Uterus (tissue), 4 donors: ENCODE data around the gene DNAJC17. TPM values are rescaled to one million over a fixed set of nuclear protein-coding genes. Genes with fewer than 3 reads are reported as not detected.

Experiments
- DNase-seq, 2 donors: peaks; one replicate each; pipeline ENCODE4 v3.0.0-alpha.2; 2019 to 2020
- H3K27ac ChIP-seq, 2 donors: fragments of 200-600 bp; sonication (generic); 1 replicate in 1 of 2; 2 replicates in 1 of 2; pipeline ENCODE4 v1.5.1; 2016 to 2018
- H3K27me3 ChIP-seq, 2 donors: fragments of 200-600 bp; sonication (generic); one replicate each; pipeline ENCODE4 v1.5.1; 2018 to 2019; ENCODE audit warnings: control low read depth in 1 of 2
- H3K36me3 ChIP-seq, 2 donors: fragments of 200-600 bp; sonication (generic); one replicate each; pipeline ENCODE4 v1.5.1; 2019; ENCODE audit warnings: control low read depth in 1 of 2
- H3K4me1 ChIP-seq, 2 donors: fragments of 200-600 bp; sonication (generic); one replicate each; pipeline ENCODE4 v1.5.1; 2018 to 2019; ENCODE audit warnings: control low read depth in 1 of 2
- H3K4me3 ChIP-seq, 2 donors: fragments of 200-600 bp; sonication (generic); 1 replicate in 1 of 2; 2 replicates in 1 of 2; pipeline ENCODE4 v1.5.1; 2018 to 2019; ENCODE audit warnings: mild to moderate bottlenecking in 1 of 2
- H3K9me3 ChIP-seq, 2 donors: fragments of 200-600 bp; sonication (generic); one replicate each; pipeline ENCODE4 v1.5.1; 2019; ENCODE audit warnings: control low read depth in 1 of 2
- CTCF ChIP-seq, 4 experiments: fragments of 200-600 bp in 2 of 4; fragments of 450-650 bp in 2 of 4; sonication (generic) in 2 of 4; IDR thresholded peaks; one replicate each; pipeline ENCODE4 v1.5.1; 2016 to 2019; ENCODE audit warnings: antibody characterized with exemption in 4 of 4, mild to moderate bottlenecking in 2 of 4, moderate library complexity in 1 of 4
- POLR2A ChIP-seq, 2 donors: fragments of 450-650 bp; IDR thresholded peaks; one replicate each; pipeline ENCODE4 v1.6.1; 2016; ENCODE audit warnings: antibody characterized with exemption in 2 of 2, mild to moderate bottlenecking in 1 of 2, moderate library complexity in 1 of 2
- intact Hi-C: fragments of 100-400 bp; cut with DNase I; formaldehyde crosslinking; loops from one replicate; pipeline ENCODE4 v1.15.1; 2023; ENCODE audit warnings: low total_unique reads
- total RNA-seq, 4 donors: library from RNA; depleted of rRNA in 3 of 4; stranded (reverse); fragments of >200 nt in 3 of 4; gene quantifications; one replicate each; pipeline versions ENCODE4 v1.1.0 to v1.2.4, GENCODE V29; 2014 to 2023
- donor health status: DM: yes; HTN: yes; CAD: no.

Gene DNAJC17
- total RNA-seq, 4 donors from 2014 or later: 6.1 to 79.4 (median 32.5) TPM

- TF ChIP-seq CTCF (IDR thresholded peaks at IDR 0.05): no peak
- no peak for TF ChIP-seq POLR2A (IDR thresholded peaks at IDR 0.05)
- Histone ChIP-seq H3K36me3 (no peaks in the 10 kb centered on the region), H3K4me1 (no peaks in the 10 kb centered on the region), H3K4me3 (no peak overlapping the region), H3K27me3 (no peaks in the 10 kb centered on the region), H3K27ac (no peak overlapping the region), H3K9me3 (no peaks in the 10 kb centered on the region)
- intact Hi-C loops: no loop called here
- no peak for DNase-seq
Observed at GRCh38 chr15:40751745-40752144, 55.5 kb downstream of the DNAJC17 start.

GRCh38 chr15:40750885-40751284 is 56.4 kb downstream of the DNAJC17 start:
- no peaks in the 10 kb centered on the region for H3K4me1 ChIP-seq
- intact Hi-C loops: no loop called here
- H3K36me3 ChIP-seq: no peaks in the 10 kb centered on the region
- no peaks in the 10 kb centered on the region for H3K27me3 ChIP-seq
- H3K27ac ChIP-seq: no peak overlapping the region
- no peak overlapping the region for H3K4me3 ChIP-seq
- TF ChIP-seq CTCF (IDR thresholded peaks at IDR 0.05): no peak
- no peak for TF ChIP-seq POLR2A (IDR thresholded peaks at IDR 0.05)
- no peaks in the 10 kb centered on the region for H3K9me3 ChIP-seq
- no peak for DNase-seq

GRCh38 chr15:40749151-40749630 is 58.1 kb downstream of the DNAJC17 start:
- no peak overlapping the region for H3K4me3 ChIP-seq
- H3K27me3 ChIP-seq: no peaks in the 10 kb centered on the region
- TF ChIP-seq POLR2A (IDR thresholded peaks at IDR 0.05) (no peak), CTCF (IDR thresholded peaks at IDR 0.05) (no peak)
- no peaks in the 10 kb centered on the region for H3K9me3 ChIP-seq
- H3K4me1 ChIP-seq: no peaks in the 10 kb centered on the region
- H3K27ac ChIP-seq: no peak overlapping the region
- no peaks in the 10 kb centered on the region for H3K36me3 ChIP-seq
- DNase-seq: no peak
- intact Hi-C loops: no loop called here

- Histone ChIP-seq H3K4me3 (no peak overlapping the region), H3K36me3 (no peaks in the 10 kb centered on the region), H3K4me1 (no peaks in the 10 kb centered on the region), H3K27ac (no peak overlapping the region), H3K9me3 (no peaks in the 10 kb centered on the region), H3K27me3 (no peaks in the 10 kb centered on the region)
- TF ChIP-seq CTCF (IDR thresholded peaks at IDR 0.05): no peak
- no peak for TF ChIP-seq POLR2A (IDR thresholded peaks at IDR 0.05)
- intact Hi-C loops: no loop called here
- no peak for DNase-seq
Observed at GRCh38 chr15:40747685-40748631, 59.3 kb downstream of the DNAJC17 start.

- H3K36me3 ChIP-seq: no peaks in the 10 kb centered on the region
- H3K27ac ChIP-seq: no peak overlapping the region
- TF ChIP-seq CTCF (IDR thresholded peaks at IDR 0.05) (no peak), POLR2A (IDR thresholded peaks at IDR 0.05) (no peak)
- H3K4me3 ChIP-seq: no peak overlapping the region
- H3K27me3 ChIP-seq: no peaks in the 10 kb centered on the region
- DNase-seq: no peak
- intact Hi-C loops: no loop called here
- H3K9me3 ChIP-seq: no peaks in the 10 kb centered on the region
- H3K4me1 ChIP-seq: no peaks in the 10 kb centered on the region
Observed at GRCh38 chr15:40746916-40747418, 60.3 kb downstream of the DNAJC17 start.
